NCI-H1436 treated with DMSO at 0.1 percent for 48 hours (cell line): Measurements from ENCODE around the gene IFI30.

Experiments used
- DNase-seq: peaks from one replicate; lab custom pipeline; 2025; lab: John Stamatoyannopoulos, UW

The IFI30 gene

GRCh38 chr19:18171605-18172327, 1.8 kb upstream of the IFI30 start:
- DNase-seq, result no peak

GRCh38 chr19:18172331-18173053, 1.1 kb upstream of the IFI30 start:
- DNase-seq, result no peak

GRCh38 chr19:18173054-18173571, 500 bp upstream of the IFI30 start:
- DNase-seq, result no peak

GRCh38 chr19:18174983-18175382, 1.4 kb downstream of the IFI30 start:
- no peak for DNase-seq

GRCh38 chr19:18176367-18177310, 3.0 kb downstream of the IFI30 start:
- no peak for DNase-seq

GRCh38 chr19:18179957-18180356, 6.3 kb downstream of the IFI30 start:
- no peak for DNase-seq

GRCh38 chr19:18183529-18183928, 9.9 kb downstream of the IFI30 start:
- no peak for DNase-seq

- DNase-seq, result no peak
These were observed 11.9 kb downstream of the IFI30 start for GRCh38 chr19:18185538-18185937.

- DNase-seq, result no peak
These were observed 16.7 kb downstream of the IFI30 start for GRCh38 chr19:18190278-18190677.

GRCh38 chr19:18191640-18192062, 18.0 kb downstream of the IFI30 start:
- no peak for DNase-seq

- DNase-seq, result peak; percentile 99
These were observed 19.2 kb downstream of the IFI30 start, which contains the start of gene MPV17L2 for GRCh38 chr19:18192673-18193387. TSS of gene MPV17L2 (plus strand) at chr19:18193218. CDS start at chr19:18193282, 64 bp downstream.

GRCh38 chr19:18193388-18194180, 20.0 kb downstream of the IFI30 start:
- no peak for DNase-seq

GRCh38 chr19:18194181-18194530, 20.5 kb downstream of the IFI30 start:
- no peak for DNase-seq

GRCh38 chr19:18194554-18195238, 21.1 kb downstream of the IFI30 start:
- DNase-seq, result no peak

- no peak for DNase-seq
These were observed 22.9 kb downstream of the IFI30 start for GRCh38 chr19:18196511-18196845.

- no peak for DNase-seq
These were observed 23.7 kb downstream of the IFI30 start for GRCh38 chr19:18197306-18197705.

- no peak for DNase-seq
These were observed 24.3 kb downstream of the IFI30 start for GRCh38 chr19:18197941-18198340.

GRCh38 chr19:18198374-18198773, 24.8 kb downstream of the IFI30 start:
- DNase-seq, result no peak

- DNase-seq, result no peak
These were observed 28.8 kb downstream of the IFI30 start for GRCh38 chr19:18202397-18202777.

GRCh38 chr19:18202778-18203407, 29.3 kb downstream of the IFI30 start:
- DNase-seq, result no peak
